HG03097 (cell line): Measurements from ENCODE around the gene ZNF644.
A peak's percentile ranks its signal among the peaks of the same experiment; 100 is the strongest.
"Not testable (repeated sequence)": the region's sequence is repeated elsewhere in the genome, so short reads cannot be mapped to it uniquely, and the experiment has no call there.

ENCODE experiments used
- ATAC-seq: cut with Tn5 transposase; IDR thresholded peaks from one replicate; pipeline ENCODE4 v1.9.1; 2021; ENCODE audit not compliant: unreplicated experiment, low FRiP score

Gene ZNF644

GRCh38 chr1:91021686-91022517 is at the start of gene ZNF644:
ZNF644 (minus strand) TSS chr1:91022035; CDS start chr1:90982353, 39,682 bp downstream.
- ATAC-seq, result peak; percentile 87

GRCh38 chr1:91070298-91070697 is 48.5 kb upstream of the ZNF644 start:
- no peak for ATAC-seq

DNA sequence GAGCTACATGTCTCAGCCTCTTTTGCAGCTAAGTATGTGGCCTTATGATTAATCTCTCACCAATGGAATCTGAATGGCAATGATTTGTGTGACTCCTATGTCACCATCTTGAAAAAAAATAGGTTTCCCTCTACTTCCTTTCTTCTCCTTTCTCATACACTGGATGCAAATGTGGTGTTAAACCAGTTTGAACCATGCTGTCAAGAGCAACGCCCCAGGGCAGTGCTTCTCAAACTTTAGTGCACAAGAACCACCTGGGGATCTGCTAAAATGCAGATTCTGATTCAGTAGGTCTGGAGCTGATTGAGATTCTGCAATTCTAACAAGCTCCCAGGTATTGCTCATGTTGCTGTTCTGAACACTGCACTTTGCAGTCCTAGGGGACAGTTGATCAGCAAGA is 44.7 kb upstream of the ZNF644 start:
- ATAC-seq, result no peak

GRCh38 chr1:91065337-91065736 is 43.5 kb upstream of the ZNF644 start:
- ATAC-seq, result no peak

- ATAC-seq, result not testable (repeated sequence)
Measured at GRCh38 chr1:91063403-91063802, 41.6 kb upstream of the ZNF644 start.

- no peak for ATAC-seq
Measured at GRCh38 chr1:91059157-91059556, 37.3 kb upstream of the ZNF644 start.

GRCh38 chr1:91057784-91058183 is 35.9 kb upstream of the ZNF644 start:
- ATAC-seq, result no peak

GRCh38 chr1:91054780-91055481 is 33.1 kb upstream of the ZNF644 start:
- ATAC-seq, result peak; percentile 93

GRCh38 chr1:91053630-91054029 is 31.8 kb upstream of the ZNF644 start:
- ATAC-seq, result no peak

- not testable (repeated sequence) for ATAC-seq
Measured at GRCh38 chr1:91049551-91049950, 27.7 kb upstream of the ZNF644 start.

DNA sequence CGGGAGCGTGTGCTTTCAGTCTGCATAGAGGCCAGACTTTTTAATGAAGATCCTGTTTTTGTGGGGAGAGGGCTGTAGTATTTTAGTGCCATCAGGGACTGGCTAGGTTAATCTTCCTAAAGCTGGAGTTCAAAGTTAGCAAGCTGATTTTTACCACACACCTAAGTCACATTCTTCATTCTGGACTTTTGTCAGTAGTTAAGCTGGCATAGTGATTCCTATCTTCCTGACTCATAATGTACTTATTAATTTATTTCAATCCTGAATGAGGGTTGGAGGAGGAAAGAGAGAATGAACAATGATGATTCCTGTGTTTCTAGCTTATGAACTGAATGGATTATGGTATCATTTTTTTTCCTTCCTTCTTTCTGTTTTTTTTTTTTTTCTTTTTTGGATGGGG is 24.9 kb upstream of the ZNF644 start:
- ATAC-seq, result no peak

- no peak for ATAC-seq
Measured at GRCh38 chr1:91045284-91045683, 23.4 kb upstream of the ZNF644 start.

- not testable (repeated sequence) for ATAC-seq
Measured at GRCh38 chr1:91044776-91045175, 22.9 kb upstream of the ZNF644 start.

GRCh38 chr1:91042372-91042771 is 20.5 kb upstream of the ZNF644 start:
- not testable (repeated sequence) for ATAC-seq

- ATAC-seq, result no peak
Measured at GRCh38 chr1:91038582-91038981, 16.7 kb upstream of the ZNF644 start.

DNA sequence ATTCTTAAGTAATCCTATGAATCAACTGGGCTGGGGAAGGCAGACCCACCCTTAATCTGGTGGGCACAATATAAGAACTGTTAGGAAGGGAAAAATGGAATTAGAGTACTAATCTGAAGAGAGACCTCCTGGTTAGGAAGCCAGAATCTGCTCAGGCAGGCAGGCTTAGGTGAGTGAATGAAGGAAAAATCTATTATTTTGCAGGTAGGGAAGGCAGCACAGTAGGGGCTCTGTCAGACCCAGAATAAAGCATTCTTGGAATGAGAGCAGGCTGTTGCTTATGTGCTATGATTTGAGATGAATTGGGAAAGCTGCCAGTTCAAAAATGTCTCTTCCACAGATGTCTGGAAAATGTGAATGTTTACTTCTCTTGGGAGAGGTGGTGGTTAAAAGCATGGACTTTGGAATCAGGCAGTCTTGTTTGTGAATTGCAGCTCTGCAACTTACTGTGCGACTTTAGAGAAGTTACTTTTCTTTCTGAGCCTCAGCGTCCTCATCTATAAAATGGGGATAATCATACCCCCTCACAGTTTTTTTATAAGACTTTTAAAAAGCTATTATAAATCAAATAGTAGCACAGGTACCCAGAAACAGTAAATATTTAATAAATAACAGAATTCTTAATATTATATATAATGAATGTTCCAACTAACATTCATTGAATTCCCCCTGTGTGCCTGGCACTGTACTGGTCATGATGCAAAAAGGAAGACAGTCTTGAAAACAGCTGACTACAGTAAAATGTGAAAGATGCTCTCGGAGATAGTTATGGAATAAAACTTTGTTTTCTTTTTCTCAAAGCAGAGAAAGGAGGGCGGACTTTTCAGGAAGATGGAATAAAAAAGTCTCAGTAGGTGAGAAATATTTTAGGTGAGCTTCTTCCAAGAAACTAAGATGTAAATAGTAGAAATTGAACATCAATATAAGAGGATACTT is 15.3 kb upstream of the ZNF644 start:
- ATAC-seq, result no peak

- no peak for ATAC-seq
Measured at GRCh38 chr1:91032349-91032748, 10.5 kb upstream of the ZNF644 start.

DNA sequence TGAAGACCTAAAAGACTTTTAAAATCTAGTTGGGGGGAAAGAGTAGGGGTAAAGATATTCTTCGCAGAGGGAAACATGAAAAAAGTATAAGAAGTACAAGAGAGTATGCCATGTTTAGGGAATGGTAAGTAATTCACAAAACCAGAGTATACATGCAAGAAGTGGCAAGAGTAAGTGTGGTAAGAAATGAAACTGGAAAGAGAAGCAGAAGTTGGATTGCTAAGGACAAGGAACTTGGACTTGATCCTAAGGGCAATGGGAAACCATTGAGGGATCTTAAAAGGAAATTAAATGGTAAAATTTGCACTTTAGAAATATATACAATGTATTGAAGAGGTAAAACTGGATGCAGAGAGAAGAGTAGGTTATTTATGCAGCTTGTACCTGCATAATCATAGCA is 9.2 kb upstream of the ZNF644 start:
- no peak for ATAC-seq

DNA sequence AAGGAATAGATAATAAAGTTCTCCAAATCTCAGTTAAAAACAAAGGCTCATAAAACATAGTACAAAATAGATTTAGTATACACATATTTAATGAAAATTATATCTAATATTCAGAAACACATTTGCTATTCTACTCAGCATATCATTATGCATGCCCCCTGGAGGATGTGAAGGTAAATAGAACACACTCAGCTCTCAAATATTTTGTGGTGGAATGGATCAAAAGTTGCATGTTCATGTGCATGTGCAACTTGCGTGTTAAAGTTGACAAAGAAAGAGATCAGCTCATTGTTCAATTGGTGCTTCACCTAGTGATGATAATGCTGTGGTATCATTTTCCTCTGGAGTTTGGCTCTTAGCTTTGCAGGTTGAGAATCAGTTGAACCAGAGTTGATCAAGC is 4.9 kb upstream of the ZNF644 start:
- ATAC-seq, result no peak

DNA sequence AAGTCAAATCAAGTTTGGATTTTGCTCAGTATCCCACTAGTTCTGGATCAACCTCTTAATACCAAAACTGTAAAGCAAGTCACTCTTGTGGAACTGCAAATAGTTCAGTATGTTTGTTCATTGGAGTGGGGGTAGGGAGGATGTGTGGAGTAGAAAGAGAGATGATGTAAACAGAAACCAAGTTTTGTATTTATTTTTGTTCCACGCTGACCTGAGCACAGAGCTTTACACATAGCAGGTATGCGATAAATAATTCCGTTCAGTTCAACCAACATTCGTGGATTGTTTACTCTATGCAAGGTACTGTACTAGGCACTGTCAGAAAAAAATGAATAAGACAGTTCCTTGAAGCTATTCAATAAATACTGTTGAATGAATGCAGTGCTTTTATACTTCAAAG is 4.5 kb upstream of the ZNF644 start:
- ATAC-seq, result no peak
